ENCODE measurements around the gene S100A1.

- TF ChIP-seq CTCF (conservative IDR thresholded peaks at IDR 0.05; ENCODE audit: low read depth, low read length) (no peak), EZH2 (IDR thresholded peaks at IDR 0.05; ENCODE audit: borderline replicate concordance, low read depth, low read length, poor library complexity, severe bottlenecking) (no peak)
Observed at GRCh38 chr1:153616144-153616916, 11.9 kb upstream of the S100A1 start, which contains the start of gene S100A14.

All from A673 (cell line).